ENCODE data around the gene HMCN1. TPM values are rescaled to one million over a fixed set of nuclear protein-coding genes. Genes with fewer than 3 reads are reported as not detected.
"Not testable (repeated sequence)": the region's sequence is repeated elsewhere in the genome, so short reads cannot be mapped to it uniquely, and the experiment has no call there.

The HMCN1 gene
- polyA plus RNA-seq, 4 donors, result 46.4 to 78.0 (median 51.2) TPM

GRCh38 chr1:185843986-185844385 lies 109.8 kb downstream of the HMCN1 start:
- DNase-seq (ENCODE audit: low read depth in 4 of 4, low spot score in 3 of 4), result no peak

GRCh38 chr1:185846672-185847444 lies 112.7 kb downstream of the HMCN1 start:
- no peak for DNase-seq (ENCODE audit: low read depth in 4 of 4, low spot score in 3 of 4)

GRCh38 chr1:185849014-185849413 lies 114.8 kb downstream of the HMCN1 start:
- DNase-seq (ENCODE audit: low read depth in 4 of 4, low spot score in 3 of 4), result no peak

GRCh38 chr1:185850366-185850765 lies 116.2 kb downstream of the HMCN1 start:
- no peak for DNase-seq (ENCODE audit: low read depth in 4 of 4, low spot score in 3 of 4)

GRCh38 chr1:185853739-185854138 lies 119.5 kb downstream of the HMCN1 start:
- DNase-seq (ENCODE audit: low read depth in 4 of 4, low spot score in 3 of 4), result no peak

GRCh38 chr1:185856482-185856881 lies 122.3 kb downstream of the HMCN1 start:
- no peak for DNase-seq (ENCODE audit: low read depth in 4 of 4, low spot score in 3 of 4)

GRCh38 chr1:185857442-185857841 lies 123.3 kb downstream of the HMCN1 start:
- DNase-seq (ENCODE audit: low read depth in 4 of 4, low spot score in 3 of 4), result no peak

GRCh38 chr1:185860311-185860710 lies 126.1 kb downstream of the HMCN1 start:
- no peak for DNase-seq (ENCODE audit: low read depth in 4 of 4, low spot score in 3 of 4)

- no peak for DNase-seq (ENCODE audit: low read depth in 4 of 4, low spot score in 3 of 4)
Observed at GRCh38 chr1:185860859-185861258, 126.7 kb downstream of the HMCN1 start.

GRCh38 chr1:185861630-185862029 lies 127.4 kb downstream of the HMCN1 start:
- DNase-seq (ENCODE audit: low read depth in 4 of 4, low spot score in 3 of 4), result no peak

- no peak for DNase-seq (ENCODE audit: low read depth in 4 of 4, low spot score in 3 of 4)
Observed at GRCh38 chr1:185862235-185862634, 128.0 kb downstream of the HMCN1 start.

- no peak for DNase-seq (ENCODE audit: low read depth in 4 of 4, low spot score in 3 of 4)
Observed at GRCh38 chr1:185864331-185864730, 130.1 kb downstream of the HMCN1 start.

- no peak for DNase-seq (ENCODE audit: low read depth in 4 of 4, low spot score in 3 of 4)
Observed at GRCh38 chr1:185864889-185865517, 130.8 kb downstream of the HMCN1 start.

- no peak for DNase-seq (ENCODE audit: low read depth in 4 of 4, low spot score in 3 of 4)
Observed at GRCh38 chr1:185869590-185869989, 135.4 kb downstream of the HMCN1 start.

GRCh38 chr1:185871627-185872150 lies 137.5 kb downstream of the HMCN1 start:
- no peak for DNase-seq (ENCODE audit: low read depth in 4 of 4, low spot score in 3 of 4)

- DNase-seq (ENCODE audit: low read depth in 4 of 4, low spot score in 3 of 4), result no peak
Observed at GRCh38 chr1:185874246-185874645, 140.1 kb downstream of the HMCN1 start.

GRCh38 chr1:185880330-185880729 lies 146.1 kb downstream of the HMCN1 start:
- DNase-seq (ENCODE audit: low read depth in 4 of 4, low spot score in 3 of 4), result no peak

- DNase-seq (ENCODE audit: low read depth in 4 of 4, low spot score in 3 of 4), result no peak
Observed at GRCh38 chr1:185880779-185881333, 146.7 kb downstream of the HMCN1 start.

GRCh38 chr1:185886046-185886445 lies 151.9 kb downstream of the HMCN1 start:
- no peak for DNase-seq (ENCODE audit: low read depth in 4 of 4, low spot score in 3 of 4)

GRCh38 chr1:185886671-185887070 lies 152.5 kb downstream of the HMCN1 start:
- no peak for DNase-seq (ENCODE audit: low read depth in 4 of 4, low spot score in 3 of 4)

- not testable (repeated sequence) for DNase-seq (ENCODE audit: low read depth in 4 of 4, low spot score in 3 of 4)
Observed at GRCh38 chr1:185892831-185893403, 158.7 kb downstream of the HMCN1 start.
